Neural progenitor cell (in vitro differentiated cells): ENCODE data around the gene DEPP1.

Source experiments
- EZH2 ChIP-seq: fragments of 200-600 bp; sonication (generic); IDR thresholded peaks from 2 replicates; pipeline ENCODE4 v1.6.1; 2017; ENCODE audit warnings: antibody characterized with exemption, mild to moderate bottlenecking, moderate library complexity
- TF ChIP-seq, protein P1 (sequence below): fragments of 200-600 bp; sonication (generic); IDR thresholded peaks from 2 replicates; pipeline ENCODE4 v1.5.1; 2017; ENCODE audit warnings: antibody characterized with exemption, mild to moderate bottlenecking

DNA sequence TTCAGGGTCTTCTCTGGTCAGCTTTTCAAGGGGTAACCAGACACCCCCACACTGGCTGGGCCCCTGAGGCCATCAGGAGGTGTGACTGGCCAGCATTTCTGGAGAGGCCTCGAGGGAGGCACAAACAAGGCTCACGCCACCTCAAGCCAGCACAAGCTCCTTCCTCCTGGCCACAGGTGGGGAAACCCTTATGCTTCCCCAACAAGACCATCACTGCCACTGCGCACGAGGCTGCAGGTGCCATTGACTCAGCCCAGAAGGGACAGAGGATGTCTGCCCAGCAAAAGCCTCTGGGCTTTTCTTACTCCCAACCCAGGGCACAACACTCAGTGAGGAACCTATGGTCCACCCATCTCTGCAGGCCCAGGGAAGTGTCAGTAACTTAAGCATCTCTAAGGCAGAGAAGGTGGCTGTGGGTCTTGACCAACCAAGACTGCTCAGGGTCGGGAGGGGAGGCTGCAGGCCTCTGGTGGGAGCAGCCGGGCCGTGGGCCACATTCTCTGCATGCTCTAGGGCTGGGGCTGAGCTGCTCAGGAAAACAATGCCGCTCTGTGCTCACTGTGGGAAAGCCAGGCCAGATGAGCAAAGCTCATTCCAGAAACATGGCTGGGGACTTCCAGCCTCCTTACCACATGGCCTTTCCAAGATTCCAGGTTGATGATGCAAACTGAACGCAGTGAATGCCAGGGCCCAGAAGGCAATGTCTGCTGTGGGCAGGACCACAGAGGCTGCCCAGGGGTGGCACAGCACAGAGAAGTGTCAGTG is 43.2 kb downstream of the DEPP1 start:
- TF ChIP-seq, protein P1, sequence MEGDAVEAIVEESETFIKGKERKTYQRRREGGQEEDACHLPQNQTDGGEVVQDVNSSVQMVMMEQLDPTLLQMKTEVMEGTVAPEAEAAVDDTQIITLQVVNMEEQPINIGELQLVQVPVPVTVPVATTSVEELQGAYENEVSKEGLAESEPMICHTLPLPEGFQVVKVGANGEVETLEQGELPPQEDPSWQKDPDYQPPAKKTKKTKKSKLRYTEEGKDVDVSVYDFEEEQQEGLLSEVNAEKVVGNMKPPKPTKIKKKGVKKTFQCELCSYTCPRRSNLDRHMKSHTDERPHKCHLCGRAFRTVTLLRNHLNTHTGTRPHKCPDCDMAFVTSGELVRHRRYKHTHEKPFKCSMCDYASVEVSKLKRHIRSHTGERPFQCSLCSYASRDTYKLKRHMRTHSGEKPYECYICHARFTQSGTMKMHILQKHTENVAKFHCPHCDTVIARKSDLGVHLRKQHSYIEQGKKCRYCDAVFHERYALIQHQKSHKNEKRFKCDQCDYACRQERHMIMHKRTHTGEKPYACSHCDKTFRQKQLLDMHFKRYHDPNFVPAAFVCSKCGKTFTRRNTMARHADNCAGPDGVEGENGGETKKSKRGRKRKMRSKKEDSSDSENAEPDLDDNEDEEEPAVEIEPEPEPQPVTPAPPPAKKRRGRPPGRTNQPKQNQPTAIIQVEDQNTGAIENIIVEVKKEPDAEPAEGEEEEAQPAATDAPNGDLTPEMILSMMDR = no peak
- no peak for TF ChIP-seq EZH2
